HG03378 (cell line): ENCODE results near the gene TCF7L1.
"Not testable (repeated sequence)": the region's sequence is repeated elsewhere in the genome, so short reads cannot be mapped to it uniquely, and the experiment has no call there.

Source experiments
- ATAC-seq: cut with Tn5 transposase; IDR thresholded peaks from one replicate; pipeline ENCODE4 v1.9.1; 2021; ENCODE audit warnings: mild to moderate bottlenecking, moderate library complexity; ENCODE audit not compliant: unreplicated experiment

TCF7L1 gene

DNA sequence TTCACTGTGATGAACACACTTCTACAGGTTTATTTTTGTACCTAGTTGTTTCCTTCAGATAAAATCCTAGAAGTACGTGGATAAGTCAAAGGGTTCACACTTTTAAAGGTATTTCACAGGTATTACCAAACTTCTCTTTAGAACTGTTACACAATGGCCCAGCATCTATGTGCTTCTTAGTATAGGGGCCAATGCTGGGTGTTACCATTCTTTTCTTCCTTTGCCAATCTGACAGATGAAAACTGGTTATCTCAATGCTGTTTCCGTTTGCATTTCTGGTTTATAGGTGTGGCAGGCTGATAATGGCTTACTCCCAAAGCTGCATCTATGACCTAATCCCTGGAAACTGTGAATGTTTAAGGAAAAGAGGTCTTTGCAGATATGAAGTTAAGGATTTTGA lies 2.8 kb upstream of the TCF7L1 start:
- ATAC-seq, result no peak

GRCh38 chr2:85131116-85131515 lies 2.1 kb upstream of the TCF7L1 start:
- no peak for ATAC-seq

DNA sequence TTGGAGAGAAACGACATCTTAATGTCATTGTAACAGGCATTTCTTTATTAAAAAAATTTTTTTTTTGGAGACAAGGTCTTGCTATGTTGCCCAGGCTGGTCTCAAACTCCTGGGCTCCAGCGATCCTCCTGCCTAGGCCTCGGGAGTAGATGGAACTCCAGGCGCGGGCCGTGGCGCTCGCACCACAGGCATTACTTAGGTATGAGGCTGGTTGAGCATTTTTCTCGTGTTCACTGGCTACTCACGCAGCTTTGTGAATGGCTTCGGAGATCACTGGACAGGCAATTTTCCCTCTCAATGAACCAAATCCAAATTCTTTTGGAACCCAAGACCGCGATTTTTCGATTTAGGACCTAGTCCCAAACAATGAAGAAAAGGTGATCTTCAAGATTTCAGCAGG lies 795 bp upstream of the TCF7L1 start:
- no peak for ATAC-seq

DNA sequence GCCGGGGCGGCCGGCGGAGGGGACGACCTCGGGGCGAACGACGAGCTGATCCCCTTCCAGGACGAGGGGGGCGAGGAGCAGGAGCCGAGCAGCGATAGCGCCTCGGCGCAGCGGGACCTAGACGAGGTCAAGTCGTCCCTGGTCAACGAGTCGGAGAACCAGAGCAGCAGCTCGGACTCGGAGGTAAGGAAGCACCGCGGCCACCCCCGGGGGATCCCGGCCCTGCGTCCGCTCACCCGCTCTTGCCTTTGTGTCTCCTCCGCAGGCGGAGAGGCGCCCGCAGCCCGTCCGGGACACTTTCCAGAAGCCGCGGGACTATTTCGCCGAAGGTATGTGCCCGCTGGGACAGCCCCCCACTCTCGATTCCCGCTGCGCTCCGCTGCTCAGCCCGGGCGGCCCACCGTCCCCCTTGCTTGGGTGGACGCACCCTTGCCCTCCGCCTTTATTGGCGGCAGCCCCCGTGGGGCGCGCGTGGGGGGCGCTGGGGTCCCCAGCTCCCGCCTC lies 611 bp downstream of the TCF7L1 start:
- no peak for ATAC-seq

GRCh38 chr2:85134255-85134895 lies 1.2 kb downstream of the TCF7L1 start:
- no peak for ATAC-seq

GRCh38 chr2:85134896-85135659 lies 1.9 kb downstream of the TCF7L1 start:
- ATAC-seq, result no peak

GRCh38 chr2:85135660-85135914 lies 2.4 kb downstream of the TCF7L1 start:
- ATAC-seq, result no peak

- ATAC-seq, result no peak
Measured at GRCh38 chr2:85137156-85137555, 4.0 kb downstream of the TCF7L1 start.

GRCh38 chr2:85143463-85144082 lies 10.4 kb downstream of the TCF7L1 start:
- ATAC-seq, result no peak

DNA sequence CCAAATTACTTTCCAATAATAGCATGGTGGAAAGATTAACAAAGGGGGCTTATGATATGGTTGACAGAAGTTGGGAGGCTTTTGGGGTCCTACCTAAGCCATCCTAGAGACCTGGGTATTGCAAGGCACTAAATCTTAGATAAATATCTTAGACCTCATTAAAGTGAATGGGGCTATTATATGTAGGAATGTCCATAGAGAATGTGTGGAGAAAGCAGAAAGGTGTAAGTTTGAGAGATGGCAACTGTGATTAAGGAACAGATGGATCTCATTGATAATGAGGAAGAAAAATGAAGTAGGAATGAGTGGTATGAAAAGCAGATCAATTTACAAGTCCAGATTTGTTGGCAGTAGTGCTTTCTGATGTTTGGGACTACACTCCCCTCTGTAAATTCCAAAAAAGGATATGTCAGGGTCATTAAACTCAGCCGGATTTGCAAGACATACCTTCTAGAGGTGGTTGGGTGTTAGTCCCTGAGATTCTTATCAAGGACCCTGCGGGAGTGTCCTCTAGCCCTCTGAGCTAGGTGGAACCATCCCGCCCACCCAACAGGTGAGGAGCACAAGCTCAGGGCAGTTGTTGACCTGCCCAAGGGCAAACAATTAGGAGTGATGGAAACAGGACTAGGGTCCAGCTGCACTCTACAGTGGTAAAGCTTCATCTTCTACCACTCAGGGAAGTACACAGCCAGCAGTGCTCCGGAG lies 12.1 kb downstream of the TCF7L1 start:
- no peak for ATAC-seq

DNA sequence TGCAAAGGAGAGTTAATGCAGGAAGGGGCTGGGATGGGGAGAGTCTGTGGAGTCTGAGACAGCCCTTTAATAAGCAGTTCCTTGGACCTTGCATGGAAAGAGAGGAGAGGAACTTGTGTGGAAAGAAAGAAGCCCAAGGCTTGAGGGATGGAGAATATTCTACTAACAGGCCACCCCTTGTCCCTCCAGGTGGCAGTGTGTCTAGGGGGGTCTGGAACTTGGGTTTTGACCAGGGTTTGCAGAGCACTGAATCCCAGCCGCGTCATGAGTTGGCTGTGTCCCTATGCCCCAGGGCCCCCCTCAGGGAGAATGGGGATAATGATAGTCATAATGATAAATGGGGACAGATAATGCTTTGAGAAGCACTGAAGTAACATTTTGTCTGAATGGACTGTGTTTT lies 15.0 kb downstream of the TCF7L1 start:
- ATAC-seq, result no peak

GRCh38 chr2:85151026-85151425 lies 17.8 kb downstream of the TCF7L1 start:
- no peak for ATAC-seq

GRCh38 chr2:85152895-85153294 lies 19.7 kb downstream of the TCF7L1 start:
- ATAC-seq, result no peak

DNA sequence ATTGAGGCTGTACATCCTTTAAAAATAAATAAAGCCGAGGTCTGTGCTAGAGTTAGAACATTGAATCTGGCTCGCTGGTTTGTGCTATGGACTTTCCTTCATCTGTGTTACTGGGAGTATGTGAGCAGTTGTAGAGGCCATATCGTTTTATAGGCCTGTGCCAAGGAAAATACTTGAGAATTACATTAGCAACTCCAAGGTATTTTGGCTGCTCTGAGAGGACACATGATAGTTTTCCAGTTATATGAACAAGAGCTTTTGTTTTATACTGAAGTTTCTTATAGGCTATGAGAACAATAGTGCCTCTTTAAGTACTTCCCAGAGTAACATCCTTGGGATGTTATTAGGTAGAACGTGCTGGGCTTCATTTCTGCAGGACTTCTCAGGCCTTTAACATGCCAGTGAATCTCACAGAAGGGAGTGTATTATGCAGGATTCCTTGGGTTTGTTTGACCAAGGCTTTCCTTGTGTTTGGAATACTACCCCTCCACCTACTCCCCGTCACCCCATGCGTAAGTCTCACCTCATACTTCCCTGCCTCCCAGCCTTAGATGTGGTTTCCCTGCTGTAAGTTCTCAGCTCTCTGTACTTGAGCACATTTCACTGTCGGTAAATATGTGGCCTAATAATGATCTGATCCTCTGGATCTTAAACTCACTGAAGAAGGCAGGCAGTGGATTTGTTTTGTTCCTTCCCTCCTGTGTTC lies 21.0 kb downstream of the TCF7L1 start:
- ATAC-seq, result no peak

DNA sequence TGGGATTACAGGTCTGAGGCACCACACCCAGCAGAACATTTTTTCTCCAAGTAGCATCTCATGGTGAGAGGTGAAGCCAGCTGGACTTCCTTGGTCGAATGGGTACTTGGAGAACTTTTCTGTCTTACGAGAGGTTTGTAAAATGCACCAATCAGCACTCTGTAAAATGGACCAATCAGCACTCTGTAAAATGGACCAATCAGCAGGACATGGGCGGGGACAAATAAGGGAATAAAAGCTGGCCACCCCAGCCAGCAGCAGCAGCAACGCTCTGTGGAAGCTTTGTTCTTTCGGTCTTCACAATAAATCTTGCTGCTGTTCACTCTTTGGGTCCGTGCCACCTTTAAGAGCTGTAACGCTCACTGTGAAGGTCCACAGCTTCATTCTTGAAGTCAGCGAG lies 21.9 kb downstream of the TCF7L1 start:
- not testable (repeated sequence) for ATAC-seq

DNA sequence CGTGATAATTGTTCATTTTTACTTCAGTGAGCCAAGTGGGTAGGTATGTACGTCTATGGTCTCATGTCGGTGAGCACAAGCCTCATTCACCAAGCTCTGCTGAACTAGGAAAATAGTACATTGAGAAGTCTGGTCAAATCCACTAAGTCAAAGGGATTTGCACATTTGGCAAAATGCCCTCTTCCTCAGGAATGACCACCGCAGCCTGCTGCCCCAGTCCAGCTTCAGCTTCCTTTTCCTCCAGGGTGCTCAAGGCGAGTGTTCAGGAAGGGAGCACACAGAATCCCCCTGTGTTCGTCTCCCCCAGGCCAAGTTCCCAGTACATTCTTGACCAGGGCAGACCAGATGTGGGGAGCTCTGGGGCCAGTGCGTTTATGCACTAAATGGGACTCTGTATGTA lies 23.0 kb downstream of the TCF7L1 start:
- ATAC-seq, result no peak

- no peak for ATAC-seq
Measured at GRCh38 chr2:85156619-85157018, 23.4 kb downstream of the TCF7L1 start.

DNA sequence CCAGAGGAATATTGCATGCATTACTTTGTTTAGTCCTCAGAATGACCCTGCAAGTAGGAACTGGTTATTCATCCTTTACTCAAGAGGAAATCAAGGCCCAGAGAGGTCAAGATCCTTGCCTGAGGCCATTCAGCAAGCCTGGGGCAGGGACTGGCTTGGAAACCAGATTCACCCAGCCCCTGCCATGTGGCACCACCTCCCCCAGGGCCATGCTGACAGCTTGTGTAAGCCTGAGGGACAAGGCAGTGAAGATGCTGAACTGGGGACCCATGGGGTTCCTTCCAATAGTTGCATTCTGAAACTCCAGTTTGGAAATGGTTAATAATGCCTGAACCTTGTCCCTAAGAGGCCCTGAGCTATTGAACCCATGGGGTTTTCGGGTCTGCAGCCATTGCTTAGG lies 24.2 kb downstream of the TCF7L1 start:
- no peak for ATAC-seq

DNA sequence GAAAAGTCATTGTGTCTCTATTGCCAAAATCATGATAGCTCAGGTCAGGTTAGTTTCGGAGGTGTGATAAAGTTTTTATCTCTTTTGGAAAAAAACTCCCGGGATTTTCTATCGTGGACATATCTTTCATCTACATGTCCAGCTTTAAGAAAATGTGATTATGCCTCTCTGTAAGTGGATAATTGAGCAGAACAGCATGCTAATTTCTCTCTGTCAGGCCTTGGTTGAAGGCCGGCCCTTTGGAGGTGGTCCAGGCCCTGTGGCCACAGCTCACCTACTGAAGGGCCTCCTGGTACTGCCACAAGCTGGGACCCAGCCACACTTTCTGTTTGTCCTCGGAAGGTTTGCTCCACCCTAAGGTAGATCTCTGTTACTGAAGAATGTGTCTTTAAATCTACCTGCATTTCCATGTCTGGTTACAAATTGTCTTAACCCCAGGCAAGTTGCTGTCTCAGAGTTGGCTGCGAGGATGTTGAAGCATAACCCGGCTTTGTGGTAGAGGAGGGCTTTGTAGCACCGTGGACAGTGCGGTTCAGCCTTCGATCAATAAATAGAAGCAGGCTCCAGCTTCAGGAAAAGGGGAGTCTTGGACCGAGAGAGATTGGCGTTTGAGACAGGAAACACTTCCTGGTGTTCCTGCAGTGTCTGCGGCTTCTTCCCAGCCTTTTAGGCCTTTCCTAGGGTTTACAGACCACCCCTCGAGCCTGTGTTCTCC lies 25.5 kb downstream of the TCF7L1 start:
- ATAC-seq, result no peak

DNA sequence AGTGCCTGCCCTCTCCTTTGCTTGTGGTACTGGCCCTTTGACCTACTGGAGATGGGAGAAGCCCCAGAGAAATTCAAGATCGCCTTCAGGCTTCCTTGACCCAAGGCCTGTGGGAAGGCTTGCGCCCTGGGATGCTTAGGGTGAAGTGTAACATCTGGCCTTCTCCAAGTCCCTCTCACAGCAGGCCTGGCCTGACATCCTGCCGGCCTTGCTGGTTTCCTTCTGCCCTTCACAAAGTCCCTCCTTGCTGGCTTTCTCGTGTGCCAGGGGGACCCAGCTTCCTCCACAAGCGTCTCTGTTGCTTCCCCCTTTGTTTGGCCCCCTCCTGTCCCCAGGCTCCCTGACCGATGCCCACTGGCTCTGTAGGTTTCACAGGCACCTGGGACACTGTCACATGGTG lies 26.4 kb downstream of the TCF7L1 start:
- no peak for ATAC-seq
